MCF 10A (cell line): Measurements from ENCODE around the gene USP14. TPM values are rescaled to one million over a fixed set of nuclear protein-coding genes. Genes with fewer than 3 reads are reported as not detected.

ENCODE experiments used
- BruUV-seq: library from RNA; stranded (reverse); fragments of 400-500 nt; replicated peaks from 2 replicates; lab custom pipeline; 2021; lab: Mats Ljungman, UMichigan
- CTCF ChIA-PET: fragments of 300-600 bp; sonication (Branson Sonifier 250); formaldehyde crosslinking; extraction: SDS; loops from one replicate; lab custom pipeline; 2021; ENCODE audit warnings: antibody characterized with exemption, inconsistent platforms; lab: Yijun Ruan, JAX
- POLR2A ChIA-PET: fragments of 300-600, 350-650 bp; sonication (Branson Sonifier 250); formaldehyde crosslinking; extraction: SDS; loops from one replicate; lab custom pipeline; 2020; ENCODE audit warnings: antibody characterized with exemption, inconsistent platforms; lab: Yijun Ruan, JAX
- DNase-seq: peaks from one replicate; pipeline ENCODE4 v3.0.0-alpha.2; 2018; ENCODE audit not compliant: unreplicated experiment
- H3K27ac Mint-ChIP-seq: one replicate; pipeline ENCODE4 v1.8.0; 2022; ENCODE audit warnings: mild to moderate bottlenecking, low read depth, mixed read lengths; ENCODE audit not compliant: unreplicated experiment
- H3K27me3 Mint-ChIP-seq: one replicate; pipeline ENCODE4 v1.8.0; 2022; ENCODE audit warnings: mixed read lengths; ENCODE audit not compliant: insufficient read depth, unreplicated experiment
- H3K36me3 Mint-ChIP-seq: one replicate; pipeline ENCODE4 v1.8.0; 2022; ENCODE audit warnings: mild to moderate bottlenecking, moderate library complexity, mixed read lengths; ENCODE audit not compliant: insufficient read depth, unreplicated experiment
- H3K4me1 Mint-ChIP-seq: one replicate; pipeline ENCODE4 v1.8.0; 2022; ENCODE audit warnings: mixed read lengths; ENCODE audit not compliant: insufficient read depth, unreplicated experiment
- H3K4me3 Mint-ChIP-seq: one replicate; pipeline ENCODE4 v1.8.0; 2022; ENCODE audit warnings: mild to moderate bottlenecking, moderate library complexity, mixed read lengths; ENCODE audit not compliant: unreplicated experiment
- H3K9me3 Mint-ChIP-seq: one replicate; pipeline ENCODE4 v1.8.0; 2022; ENCODE audit warnings: mixed read lengths; ENCODE audit not compliant: unreplicated experiment
- intact Hi-C: fragments of 100-400 bp; cut with micrococcal nuclease; formaldehyde crosslinking; loops from 2 replicates; pipeline ENCODE4 v1.14.1; 2022
- total RNA-seq: library from RNA; stranded (reverse); gene quantifications from 2 replicates; pipeline ENCODE4 v1.2.3, GENCODE V29; 2022
- TF ChIP-seq, protein P1 (sequence below): fragments of 200-600 bp; IDR thresholded peaks from one replicate; pipeline ENCODE4 v1.8.0; 2022; ENCODE audit warnings: antibody characterized with exemption, mild to moderate bottlenecking; ENCODE audit not compliant: unreplicated experiment

The USP14 gene
- total RNA-seq, 1 experiment from 2014 or later: 76.7 TPM

DNA sequence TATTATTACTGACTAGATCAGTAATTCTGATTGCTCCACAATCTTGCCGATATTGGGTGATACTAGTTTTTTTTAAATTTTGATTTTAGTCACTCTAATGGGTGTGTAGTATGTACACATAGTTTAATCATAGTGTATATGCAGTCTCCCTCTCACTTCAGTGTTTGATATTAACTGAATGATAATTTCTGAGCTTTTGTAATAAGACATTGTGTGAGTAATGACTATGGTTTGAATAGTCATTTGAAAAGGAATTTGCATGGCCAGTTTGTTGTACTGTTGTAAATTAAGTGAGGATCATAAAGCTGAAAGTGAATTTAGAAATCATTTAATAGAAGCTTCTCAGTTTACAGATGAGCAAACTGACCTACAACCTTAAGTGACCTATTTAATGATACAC is 33.4 kb downstream of the USP14 start:
- Mint-ChIP-seq H3K27me3 (no peaks in the 10 kb centered on the region), H3K27ac (no peak overlapping the region), H3K4me1 (no peaks in the 10 kb centered on the region), H3K9me3 (no peaks in the 10 kb centered on the region), H3K36me3 (peaks cover 49% of the 10 kb centered on the region), H3K4me3 (no peak overlapping the region)
- TF ChIP-seq, protein P1, sequence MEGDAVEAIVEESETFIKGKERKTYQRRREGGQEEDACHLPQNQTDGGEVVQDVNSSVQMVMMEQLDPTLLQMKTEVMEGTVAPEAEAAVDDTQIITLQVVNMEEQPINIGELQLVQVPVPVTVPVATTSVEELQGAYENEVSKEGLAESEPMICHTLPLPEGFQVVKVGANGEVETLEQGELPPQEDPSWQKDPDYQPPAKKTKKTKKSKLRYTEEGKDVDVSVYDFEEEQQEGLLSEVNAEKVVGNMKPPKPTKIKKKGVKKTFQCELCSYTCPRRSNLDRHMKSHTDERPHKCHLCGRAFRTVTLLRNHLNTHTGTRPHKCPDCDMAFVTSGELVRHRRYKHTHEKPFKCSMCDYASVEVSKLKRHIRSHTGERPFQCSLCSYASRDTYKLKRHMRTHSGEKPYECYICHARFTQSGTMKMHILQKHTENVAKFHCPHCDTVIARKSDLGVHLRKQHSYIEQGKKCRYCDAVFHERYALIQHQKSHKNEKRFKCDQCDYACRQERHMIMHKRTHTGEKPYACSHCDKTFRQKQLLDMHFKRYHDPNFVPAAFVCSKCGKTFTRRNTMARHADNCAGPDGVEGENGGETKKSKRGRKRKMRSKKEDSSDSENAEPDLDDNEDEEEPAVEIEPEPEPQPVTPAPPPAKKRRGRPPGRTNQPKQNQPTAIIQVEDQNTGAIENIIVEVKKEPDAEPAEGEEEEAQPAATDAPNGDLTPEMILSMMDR: no peak
- ChIA-PET POLR2A (interaction anchor here (0.8 to 0.9 kb wide), 2 partner anchors 10 to 53 kb away, joined by 3 read pairs; no protein-coding TSS in a partner anchor), CTCF (interaction anchor here (0.9 kb wide), 1 partner anchor 18 kb away, joined by 6 read pairs; no protein-coding TSS in a partner anchor)
- no peak for DNase-seq
- no TSS peak for BruUV-seq
- intact Hi-C loops: no loop called here

DNA sequence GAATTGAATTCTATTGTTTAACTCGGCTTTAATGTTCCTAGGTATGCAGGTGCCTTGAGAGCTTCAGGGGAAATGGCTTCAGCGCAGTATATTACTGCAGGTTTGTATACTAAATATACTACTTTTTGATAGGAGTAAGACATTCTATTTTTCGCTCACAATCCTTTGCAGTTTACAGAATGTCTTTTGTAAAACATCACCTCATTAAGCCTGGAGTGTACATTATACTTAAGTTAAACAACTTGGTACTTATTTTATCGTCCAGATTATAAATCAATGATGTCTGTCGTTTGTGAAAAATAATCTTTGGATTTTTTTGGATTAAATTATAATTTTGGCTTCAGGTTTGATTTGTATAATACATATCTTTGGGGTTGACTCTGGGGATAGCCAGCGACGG is 34.4 kb downstream of the USP14 start:
- no peak for DNase-seq
- no peak overlapping the region for H3K4me3 Mint-ChIP-seq
- no peaks in the 10 kb centered on the region for H3K9me3 Mint-ChIP-seq
- POLR2A ChIA-PET: no interaction called here
- TF ChIP-seq, protein P1: no peak
- no peaks in the 10 kb centered on the region for H3K27me3 Mint-ChIP-seq
- BruUV-seq: no TSS peak
- H3K27ac Mint-ChIP-seq: no peak overlapping the region
- intact Hi-C loops: no loop called here
- peaks cover 59% of the 10 kb centered on the region for H3K36me3 Mint-ChIP-seq
- CTCF ChIA-PET: no interaction called here
- H3K4me1 Mint-ChIP-seq: no peaks in the 10 kb centered on the region

DNA sequence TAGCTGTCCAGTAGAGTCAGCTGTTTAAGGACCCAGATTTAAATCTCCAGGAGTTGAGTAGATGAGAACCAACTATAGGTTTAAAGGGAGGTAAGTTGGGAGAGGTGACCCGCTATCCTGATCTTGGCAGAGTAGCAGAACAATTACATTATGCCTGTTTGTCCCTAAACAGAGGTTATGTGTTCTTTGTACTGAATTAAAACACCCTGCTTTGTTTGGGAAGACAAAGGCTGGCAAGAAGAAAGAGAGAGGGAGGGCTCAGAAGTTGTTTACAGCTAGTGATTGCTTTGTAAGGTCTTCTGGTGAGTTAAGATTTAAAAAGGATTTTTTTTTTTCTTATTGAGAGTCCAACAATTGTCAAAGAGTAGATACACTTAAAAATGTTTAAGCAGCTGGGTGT is 37.3 kb downstream of the USP14 start:
- H3K4me3 Mint-ChIP-seq: no peak overlapping the region
- ChIA-PET CTCF (interaction anchor here (0.9 to 1.0 kb wide), 2 partner anchors 12 to 50 kb away, joined by 4 read pairs; no protein-coding TSS in a partner anchor), POLR2A (interaction anchor here (0.6 kb wide), 1 partner anchor 15 kb away, joined by 5 read pairs; no protein-coding TSS in a partner anchor)
- no peaks in the 10 kb centered on the region for H3K9me3 Mint-ChIP-seq
- H3K27ac Mint-ChIP-seq: no peak overlapping the region
- TF ChIP-seq, protein P1: no peak
- DNase-seq: no peak
- no peaks in the 10 kb centered on the region for H3K27me3 Mint-ChIP-seq
- no TSS peak for BruUV-seq
- peaks cover 61% of the 10 kb centered on the region for H3K36me3 Mint-ChIP-seq
- intact Hi-C loops: no loop called here
- no peaks in the 10 kb centered on the region for H3K4me1 Mint-ChIP-seq

DNA sequence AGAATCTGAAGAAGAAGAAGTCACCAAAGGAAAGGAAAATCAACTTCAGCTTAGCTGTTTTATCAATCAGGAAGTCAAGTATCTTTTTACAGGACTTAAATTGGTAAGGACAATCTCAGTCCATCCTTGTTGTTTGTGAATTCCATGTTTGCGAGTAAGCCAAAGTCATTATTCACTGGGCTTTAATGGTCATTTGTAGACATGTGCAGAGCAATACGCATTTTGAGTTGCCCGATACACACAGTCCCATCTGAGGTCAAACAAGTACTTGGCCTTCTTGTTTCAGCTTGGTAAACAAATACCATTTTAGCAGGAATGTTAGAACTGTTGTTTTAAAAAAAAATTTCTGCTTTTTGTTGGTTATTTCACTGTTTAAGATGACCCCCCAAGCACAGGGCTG is 40.9 kb downstream of the USP14 start:
- Mint-ChIP-seq H3K27me3 (no peaks in the 10 kb centered on the region), H3K9me3 (no peaks in the 10 kb centered on the region), H3K27ac (no peak overlapping the region), H3K4me3 (no peak overlapping the region), H3K36me3 (peaks cover 69% of the 10 kb centered on the region), H3K4me1 (no peaks in the 10 kb centered on the region)
- no peak for DNase-seq
- TF ChIP-seq, protein P1: no peak
- ChIA-PET CTCF (interaction anchor here (0.6 to 1.0 kb wide), 2 partner anchors 9 to 16 kb away, joined by 3 read pairs; no protein-coding TSS in a partner anchor), POLR2A (interaction anchor here (0.7 to 1.7 kb wide), 2 partner anchors 9 to 14 kb away, joined by 5 to 6 read pairs; no protein-coding TSS in a partner anchor)
- intact Hi-C loops: no loop called here
- no TSS peak for BruUV-seq
